ENCODE data around the gene C11orf21.

Gene C11orf21

GRCh38 chr11:2312232-2313042, 10.7 kb upstream of the C11orf21 start:
- DNase-seq (ENCODE audit: extremely low read depth, low read depth), result peak; percentile 17
- TF ChIP-seq CTCF (IDR thresholded peaks at IDR 0.05; ENCODE audit: low read depth, low read length, missing control alignments), result no peak
- no peak overlapping the region for H3K4me3 ChIP-seq (replicated peaks; ENCODE audit: low read depth, low read length)

DNA sequence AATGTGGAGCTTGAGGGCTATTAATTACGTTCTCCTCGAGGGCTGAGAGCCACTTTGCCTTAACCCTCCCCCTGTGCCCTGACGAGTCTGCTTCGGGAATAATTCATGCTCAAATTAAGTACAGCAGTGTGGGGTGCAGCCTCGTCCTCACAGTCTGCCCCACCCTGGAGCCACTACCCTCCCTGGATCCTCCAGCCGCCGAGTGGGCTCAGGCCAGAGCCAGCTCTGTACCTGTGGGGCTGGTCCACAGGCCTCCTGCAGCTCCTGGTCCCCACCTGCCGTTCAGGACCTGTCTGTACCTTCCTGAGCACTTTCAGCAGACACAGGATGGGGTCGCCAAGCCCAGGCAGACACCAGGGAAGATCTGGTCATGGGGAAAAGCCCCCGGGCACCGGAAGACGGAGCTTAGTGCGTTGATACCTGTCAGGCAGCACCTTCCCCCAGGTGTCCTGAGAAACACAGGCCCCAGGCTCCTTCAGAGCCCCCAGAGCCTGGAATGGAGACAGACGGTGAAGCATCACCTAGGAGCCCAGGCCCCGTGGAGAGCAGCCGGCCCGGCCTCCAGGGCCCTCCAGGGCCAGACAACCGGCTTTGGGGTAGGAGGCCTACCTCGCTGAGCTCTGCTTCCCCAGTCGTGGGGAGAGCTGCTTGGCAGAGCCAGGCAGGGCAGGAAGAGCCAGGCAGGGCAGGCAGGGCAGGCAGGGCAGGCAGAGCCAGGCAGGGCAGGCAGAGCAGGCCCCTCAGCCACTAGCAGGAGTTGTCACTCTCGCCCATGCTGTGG, 9.8 kb upstream of the C11orf21 start:
- no peak for TF ChIP-seq CTCF (IDR thresholded peaks at IDR 0.05; ENCODE audit: low read depth, low read length, missing control alignments)
- no peak for DNase-seq (ENCODE audit: extremely low read depth, low read depth)
- no peak overlapping the region for H3K4me3 ChIP-seq (replicated peaks; ENCODE audit: low read depth, low read length)

DNA sequence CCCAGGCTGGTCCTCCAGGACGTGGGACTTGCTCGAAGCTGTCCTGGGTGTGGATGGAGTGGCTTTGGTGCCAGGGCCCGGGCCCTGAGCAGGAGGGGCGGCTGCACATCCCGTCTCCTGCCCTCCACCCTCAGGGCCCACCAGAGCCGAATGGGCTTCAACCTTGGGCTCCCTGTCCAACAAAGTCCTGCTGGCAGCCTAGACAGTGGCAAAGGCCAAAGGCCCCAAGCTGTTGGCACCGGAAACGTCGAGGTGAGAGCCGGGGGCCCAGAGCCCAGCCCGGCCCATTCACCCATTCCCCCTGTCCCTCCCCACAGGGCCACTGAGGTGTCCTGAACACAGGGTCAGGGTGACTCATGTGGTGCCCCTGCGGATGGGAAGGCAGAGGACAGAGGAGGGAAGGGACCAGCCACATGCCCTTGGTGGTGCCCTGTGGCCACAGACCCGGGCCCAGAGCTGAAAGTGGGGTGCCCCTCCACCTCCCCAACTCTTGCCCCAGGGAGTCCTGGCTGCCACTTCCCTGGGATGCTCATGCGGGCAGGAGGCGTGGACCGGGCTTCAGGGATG, 9.2 kb upstream of the C11orf21 start:
- DNase-seq (ENCODE audit: extremely low read depth, low read depth), result no peak
- H3K4me3 ChIP-seq (replicated peaks; ENCODE audit: low read depth, low read length), result no peak overlapping the region
- TF ChIP-seq CTCF (IDR thresholded peaks at IDR 0.05; ENCODE audit: low read depth, low read length, missing control alignments), result no peak

- H3K4me3 ChIP-seq (replicated peaks; ENCODE audit: low read depth, low read length), result no peak overlapping the region
- DNase-seq (ENCODE audit: extremely low read depth, low read depth), result no peak
- no peak for TF ChIP-seq CTCF (IDR thresholded peaks at IDR 0.05; ENCODE audit: low read depth, low read length, missing control alignments)
These were observed 8.5 kb upstream of the C11orf21 start for GRCh38 chr11:2310073-2310785.

GRCh38 chr11:2309251-2310072, 7.7 kb upstream of the C11orf21 start:
- no peak for DNase-seq (ENCODE audit: extremely low read depth, low read depth)

More at GRCh38 chr11:2309251-2310072, 7.7 kb upstream of the C11orf21 start:
- H3K4me3 ChIP-seq (replicated peaks; ENCODE audit: low read depth, low read length), result no peak overlapping the region
- TF ChIP-seq CTCF (IDR thresholded peaks at IDR 0.05; ENCODE audit: low read depth, low read length, missing control alignments), result no peak

Measured in HFF-Myc (cell line).